HPDE6-E6E7 (cell line): ENCODE measurements around the gene CHSY1.

Experiments used
- DNase-seq: peaks from one replicate; pipeline ENCODE4 v3.0.0; 2011; ENCODE audit warnings: missing footprints; ENCODE audit errors: extremely low spot score

The CHSY1 gene

GRCh38 chr15:101152914-101153313 is 98.9 kb downstream of the CHSY1 start:
- no peak for DNase-seq

GRCh38 chr15:101151288-101151687 is 100.6 kb downstream of the CHSY1 start:
- DNase-seq: no peak

GRCh38 chr15:101150723-101151040 is 101.2 kb downstream of the CHSY1 start:
- no peak for DNase-seq

GRCh38 chr15:101149864-101150722 is 101.8 kb downstream of the CHSY1 start:
- no peak for DNase-seq

GRCh38 chr15:101148881-101149664 is 102.8 kb downstream of the CHSY1 start:
- no peak for DNase-seq

- DNase-seq: no peak
These were observed 103.5 kb downstream of the CHSY1 start for GRCh38 chr15:101148166-101148880.

- no peak for DNase-seq
These were observed 104.7 kb downstream of the CHSY1 start for GRCh38 chr15:101147181-101147580.

- no peak for DNase-seq
These were observed 105.6 kb downstream of the CHSY1 start for GRCh38 chr15:101146118-101146702.

- DNase-seq: no peak
These were observed 106.5 kb downstream of the CHSY1 start for GRCh38 chr15:101145362-101145761.

GRCh38 chr15:101143321-101143720 is 108.5 kb downstream of the CHSY1 start:
- DNase-seq: no peak

- DNase-seq: no peak
These were observed 109.1 kb downstream of the CHSY1 start for GRCh38 chr15:101142711-101143110.

- DNase-seq: no peak
These were observed 109.8 kb downstream of the CHSY1 start for GRCh38 chr15:101141926-101142527.

GRCh38 chr15:101140697-101141065 is 111.2 kb downstream of the CHSY1 start:
- no peak for DNase-seq

GRCh38 chr15:101139986-101140696 is 111.7 kb downstream of the CHSY1 start:
- no peak for DNase-seq

- DNase-seq: no peak
These were observed 112.7 kb downstream of the CHSY1 start for GRCh38 chr15:101138913-101139880.

GRCh38 chr15:101138086-101138660 is 113.7 kb downstream of the CHSY1 start:
- DNase-seq: no peak

GRCh38 chr15:101137312-101137940 is 114.4 kb downstream of the CHSY1 start:
- DNase-seq: no peak

GRCh38 chr15:101136381-101137268 is 115.2 kb downstream of the CHSY1 start:
- no peak for DNase-seq
